NCI-H2196 (cell line): ENCODE data around the gene TCF12.
A peak's percentile ranks its signal among the peaks of the same experiment; 100 is the strongest.
"Not testable (repeated sequence)": the region's sequence is repeated elsewhere in the genome, so short reads cannot be mapped to it uniquely, and the experiment has no call there.

ENCODE experiments used
- DNase-seq: peaks from one replicate; lab custom pipeline; 2025; ENCODE audit not compliant: unreplicated experiment; lab: John Stamatoyannopoulos, UW

Gene TCF12

GRCh38 chr15:57159767-57160166 lies 241.3 kb downstream of the TCF12 start:
- DNase-seq, result no peak

- DNase-seq, result no peak
Measured at GRCh38 chr15:57160823-57161560, 242.5 kb downstream of the TCF12 start.

- DNase-seq, result not testable (repeated sequence)
Measured at GRCh38 chr15:57164251-57164650, 245.8 kb downstream of the TCF12 start.

GRCh38 chr15:57165992-57166391 lies 247.5 kb downstream of the TCF12 start:
- DNase-seq, result no peak

- no peak for DNase-seq
Measured at GRCh38 chr15:57167821-57168395, 249.5 kb downstream of the TCF12 start.

- no peak for DNase-seq
Measured at GRCh38 chr15:57169643-57170042, 251.2 kb downstream of the TCF12 start.

- DNase-seq, result no peak
Measured at GRCh38 chr15:57171426-57171825, 253.0 kb downstream of the TCF12 start.

- no peak for DNase-seq
Measured at GRCh38 chr15:57172925-57173324, 254.5 kb downstream of the TCF12 start.

- DNase-seq, result no peak
Measured at GRCh38 chr15:57183041-57183440, 264.6 kb downstream of the TCF12 start.

GRCh38 chr15:57183614-57184344 lies 265.3 kb downstream of the TCF12 start:
- DNase-seq, result no peak

GRCh38 chr15:57184502-57184901 lies 266.1 kb downstream of the TCF12 start:
- DNase-seq, result no peak

GRCh38 chr15:57185507-57186074 lies 267.1 kb downstream of the TCF12 start:
- no peak for DNase-seq

- DNase-seq, result no peak
Measured at GRCh38 chr15:57189466-57189865, 271.0 kb downstream of the TCF12 start.

GRCh38 chr15:57190208-57190607 lies 271.8 kb downstream of the TCF12 start:
- DNase-seq, result no peak

- no peak for DNase-seq
Measured at GRCh38 chr15:57193161-57193560, 274.7 kb downstream of the TCF12 start.

- no peak for DNase-seq
Measured at GRCh38 chr15:57195326-57195725, 276.9 kb downstream of the TCF12 start.

- no peak for DNase-seq
Measured at GRCh38 chr15:57196865-57197264, 278.4 kb downstream of the TCF12 start.

GRCh38 chr15:57198131-57198530 lies 279.7 kb downstream of the TCF12 start:
- no peak for DNase-seq

GRCh38 chr15:57198654-57199291 lies 280.3 kb downstream of the TCF12 start:
- peak; percentile 63 for DNase-seq

- no peak for DNase-seq
Measured at GRCh38 chr15:57201578-57201977, 283.1 kb downstream of the TCF12 start.

GRCh38 chr15:57203906-57204305 lies 285.5 kb downstream of the TCF12 start:
- DNase-seq, result no peak
